Measurements from ENCODE around the gene PDSS2.

PDSS2 gene

GRCh38 chr6:107357031-107357430 lies 102.3 kb downstream of the PDSS2 start:
- no peak for DNase-seq

DNA sequence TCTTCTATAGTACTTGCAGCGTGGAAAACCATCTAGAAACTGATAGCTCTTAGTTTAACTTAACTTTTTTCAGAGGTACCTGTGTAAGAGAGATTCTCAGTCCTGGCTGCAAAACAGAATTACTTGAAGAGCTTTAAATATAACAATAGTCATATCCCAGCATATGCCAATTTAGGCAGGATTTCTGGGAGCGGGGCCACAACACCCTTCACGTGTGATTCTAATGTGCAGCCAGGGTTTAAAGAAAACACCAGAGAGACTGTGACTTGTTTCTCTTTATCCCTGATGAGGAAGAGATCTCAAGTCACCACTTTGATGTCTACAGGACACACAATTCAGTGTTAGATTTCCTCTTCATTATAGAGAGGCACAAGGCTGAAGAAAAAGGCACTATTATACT lies 103.7 kb downstream of the PDSS2 start:
- DNase-seq: no peak

GRCh38 chr6:107354451-107354850 lies 104.9 kb downstream of the PDSS2 start:
- no peak for DNase-seq

- DNase-seq: no peak
Observed at GRCh38 chr6:107353773-107354382, 105.5 kb downstream of the PDSS2 start.

- no peak for DNase-seq
Observed at GRCh38 chr6:107348224-107348623, 111.1 kb downstream of the PDSS2 start.

GRCh38 chr6:107345393-107345792 lies 114.0 kb downstream of the PDSS2 start:
- DNase-seq: no peak

DNA sequence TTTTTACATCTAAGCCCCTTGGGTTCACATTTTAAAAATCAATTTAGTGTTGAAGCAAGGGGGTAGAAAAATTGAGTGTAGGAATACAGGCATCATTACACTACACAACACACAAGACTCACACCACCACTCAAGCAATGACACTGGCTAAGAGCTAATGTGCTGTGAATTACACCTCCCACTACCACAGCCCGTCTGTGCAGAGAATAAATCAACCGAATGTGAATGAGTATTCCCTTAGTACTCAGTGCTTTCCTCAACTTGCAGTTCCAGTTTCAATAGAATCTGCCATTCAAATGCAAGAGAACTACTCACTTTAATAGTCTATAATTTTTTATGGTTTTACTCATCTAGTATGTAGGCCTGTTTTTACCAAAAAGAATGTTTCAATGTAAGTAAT lies 114.4 kb downstream of the PDSS2 start:
- DNase-seq: no peak

GRCh38 chr6:107344383-107344782 lies 115.0 kb downstream of the PDSS2 start:
- no peak for DNase-seq

DNA sequence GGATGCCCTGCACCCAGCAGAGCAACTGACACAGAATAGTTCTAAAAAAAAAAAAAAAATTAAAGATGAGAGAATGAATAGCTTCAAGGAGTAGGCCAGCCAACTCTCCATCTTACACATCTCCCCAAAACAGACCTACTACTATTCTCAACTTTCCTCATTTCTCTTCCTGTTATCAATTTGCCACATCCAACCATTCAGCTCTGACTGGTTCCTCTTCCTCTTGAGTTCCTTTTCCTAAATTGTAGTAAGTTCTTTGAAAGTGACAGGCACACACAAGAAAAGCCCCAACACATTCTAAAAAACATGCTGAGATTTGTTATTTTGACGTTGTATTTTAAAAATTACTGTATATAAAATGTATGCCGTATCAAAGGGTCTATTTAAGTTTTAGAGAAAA lies 117.2 kb downstream of the PDSS2 start:
- DNase-seq: no peak

DNA sequence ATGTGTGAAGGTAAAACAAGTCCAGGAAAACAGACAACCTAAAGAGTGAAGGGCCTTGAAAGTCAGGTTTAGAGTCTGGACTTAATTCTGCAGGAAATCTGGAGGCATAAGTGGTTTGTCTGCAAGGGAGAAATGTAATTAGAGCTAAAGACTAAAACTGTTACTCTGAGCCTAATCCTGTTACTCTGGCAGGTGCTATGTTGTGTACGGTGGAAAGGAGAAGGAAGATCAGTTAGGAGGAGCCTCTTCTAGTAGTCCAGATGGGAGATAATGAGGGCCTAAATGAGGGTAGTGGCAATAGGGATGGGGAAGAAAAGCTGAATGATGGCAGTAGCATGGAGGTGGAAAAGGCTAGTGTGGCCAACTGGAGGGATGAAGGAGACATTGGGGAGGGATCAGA lies 118.5 kb downstream of the PDSS2 start:
- no peak for DNase-seq

DNA sequence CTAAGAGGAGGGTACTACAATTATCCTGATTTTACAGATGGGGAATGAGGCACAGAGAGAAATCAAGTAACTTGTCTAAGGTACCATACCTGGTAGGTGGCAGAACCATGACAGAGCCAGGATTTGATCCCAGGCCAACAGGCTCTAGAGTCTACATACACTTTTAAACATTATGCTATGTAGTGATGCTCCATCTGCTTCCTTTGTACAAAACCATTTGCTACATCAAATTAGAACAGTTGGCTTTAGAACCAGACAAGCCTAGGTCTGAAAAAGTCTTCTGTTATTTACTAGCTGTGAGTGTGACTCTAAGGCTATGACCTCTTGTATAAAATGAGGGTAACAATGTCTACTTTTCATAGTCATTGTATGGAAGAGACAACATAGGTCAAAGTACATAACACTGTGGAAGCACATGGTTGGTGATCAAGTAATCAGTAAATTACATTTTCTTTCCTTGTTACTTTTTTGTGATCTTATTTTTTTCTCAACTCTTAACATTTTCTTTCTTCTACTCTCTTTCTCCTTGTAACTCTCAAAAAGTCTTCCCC lies 122.1 kb downstream of the PDSS2 start:
- no peak for DNase-seq

DNA sequence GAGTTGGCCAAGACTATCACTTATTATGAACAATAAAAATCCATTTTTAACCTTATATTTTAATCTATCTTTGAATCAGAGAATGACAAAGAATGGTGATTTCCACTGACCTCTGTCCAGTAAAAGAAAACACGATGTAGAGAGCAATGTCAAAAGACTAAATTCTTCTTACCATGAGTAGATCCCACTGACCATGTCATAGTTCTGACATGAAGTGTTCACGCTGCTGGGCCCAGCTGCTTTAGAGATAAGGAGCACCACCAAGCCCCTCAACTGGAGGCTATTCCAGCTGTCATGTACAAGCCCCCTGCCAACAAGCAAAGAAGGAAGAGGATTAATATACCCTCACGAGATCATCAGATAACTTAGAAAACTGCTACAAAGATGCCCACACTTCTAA lies 125.3 kb downstream of the PDSS2 start:
- DNase-seq: no peak

GRCh38 chr6:107333491-107333890 lies 125.9 kb downstream of the PDSS2 start:
- no peak for DNase-seq

DNA sequence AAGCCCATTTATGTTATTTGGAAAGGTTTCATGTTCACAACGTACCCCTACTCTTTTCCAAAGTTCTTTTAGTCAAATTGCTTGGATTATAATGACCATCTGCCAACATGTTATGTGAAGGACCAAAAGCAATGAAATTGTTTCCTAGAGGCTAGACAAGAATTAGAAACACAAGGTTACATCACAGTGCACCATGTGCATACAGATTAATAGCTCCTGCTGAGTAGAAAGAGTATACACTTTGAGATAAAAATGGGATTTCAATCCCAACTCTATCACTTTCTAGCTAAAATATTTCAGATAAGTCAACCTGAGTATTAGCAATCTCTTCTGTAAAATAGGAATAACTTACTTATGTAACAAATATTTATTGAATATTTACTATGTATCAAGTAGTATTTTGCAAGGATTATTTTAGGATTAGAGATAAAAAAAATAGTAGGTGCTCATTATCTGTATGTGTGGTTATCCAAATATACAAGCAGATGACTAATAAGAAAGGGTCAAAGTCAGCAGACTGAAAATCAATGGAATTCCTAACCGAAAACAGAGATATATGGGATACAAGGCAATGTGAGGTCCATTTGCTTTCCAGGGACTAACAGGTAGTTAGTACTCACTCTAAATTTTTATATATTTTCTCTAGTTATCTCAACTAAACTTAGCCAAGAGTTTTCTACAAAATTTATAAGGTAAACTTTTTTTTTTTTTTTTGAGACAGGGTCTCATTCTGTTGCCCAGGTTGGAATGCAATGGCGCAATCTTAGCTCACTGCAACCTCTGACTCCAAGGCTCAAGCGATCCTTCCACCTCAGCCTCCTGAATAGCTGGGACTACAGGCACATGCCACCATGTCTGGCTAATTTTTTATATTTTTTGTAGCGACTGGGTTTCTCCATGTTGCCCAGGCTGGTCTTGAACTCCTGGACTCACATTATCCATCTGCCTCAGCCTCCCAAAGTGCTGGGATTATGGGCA lies 127.7 kb downstream of the PDSS2 start:
- no peak for DNase-seq

GRCh38 chr6:107330168-107330567 lies 129.2 kb downstream of the PDSS2 start:
- no peak for DNase-seq

GRCh38 chr6:107329063-107329860 lies 130.1 kb downstream of the PDSS2 start:
- no peak for DNase-seq

DNA sequence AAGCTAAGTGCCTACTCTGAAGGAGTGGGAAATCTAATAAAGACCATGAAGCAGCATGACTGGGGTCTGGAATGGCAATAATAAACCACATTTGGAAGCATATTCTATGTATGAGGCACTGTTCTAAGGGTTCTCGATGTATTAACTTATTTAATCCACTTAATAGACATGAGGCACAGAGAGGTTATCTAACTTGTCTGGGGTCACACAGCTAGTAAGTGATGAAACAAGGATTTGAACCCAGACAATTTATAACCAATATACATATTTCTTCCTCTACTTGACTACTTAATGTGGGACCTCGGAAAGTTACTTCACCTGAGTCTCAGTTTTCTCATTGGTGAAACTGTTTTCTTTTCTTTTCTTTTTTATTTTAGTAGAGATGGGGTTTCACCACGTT lies 131.3 kb downstream of the PDSS2 start:
- DNase-seq: no peak

DNA sequence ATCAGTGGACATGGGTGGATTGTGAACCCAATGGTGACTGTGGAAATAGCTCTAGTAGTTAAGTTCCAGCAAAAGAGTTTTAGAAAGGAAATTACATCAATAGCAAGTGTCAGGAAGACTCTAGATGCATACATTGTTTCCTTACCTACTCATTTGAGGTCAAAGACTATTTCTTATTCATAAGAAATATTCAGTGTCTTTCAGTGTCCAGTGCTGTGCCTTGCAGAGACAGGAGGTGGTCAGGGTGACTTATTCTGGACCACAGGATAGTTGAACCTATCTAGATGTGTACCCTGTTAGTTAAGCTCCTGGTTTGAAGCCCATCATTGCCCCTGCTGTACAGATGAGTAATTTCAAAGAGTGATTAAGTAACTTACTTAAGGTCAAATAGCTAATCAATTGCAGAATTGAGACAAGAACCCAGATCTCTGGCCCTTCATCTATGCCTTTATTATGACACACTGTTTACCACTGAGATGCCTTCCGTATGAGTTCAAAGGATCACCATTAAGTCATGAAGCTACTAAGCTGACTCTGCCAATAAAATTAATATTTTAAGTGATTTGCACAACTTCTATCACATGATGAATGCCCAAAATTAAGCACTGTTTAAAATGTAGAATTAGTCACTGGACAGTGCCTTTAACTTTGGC lies 136.1 kb downstream of the PDSS2 start:
- DNase-seq: no peak

GRCh38 chr6:107321793-107322192 lies 137.6 kb downstream of the PDSS2 start:
- no peak for DNase-seq

DNA sequence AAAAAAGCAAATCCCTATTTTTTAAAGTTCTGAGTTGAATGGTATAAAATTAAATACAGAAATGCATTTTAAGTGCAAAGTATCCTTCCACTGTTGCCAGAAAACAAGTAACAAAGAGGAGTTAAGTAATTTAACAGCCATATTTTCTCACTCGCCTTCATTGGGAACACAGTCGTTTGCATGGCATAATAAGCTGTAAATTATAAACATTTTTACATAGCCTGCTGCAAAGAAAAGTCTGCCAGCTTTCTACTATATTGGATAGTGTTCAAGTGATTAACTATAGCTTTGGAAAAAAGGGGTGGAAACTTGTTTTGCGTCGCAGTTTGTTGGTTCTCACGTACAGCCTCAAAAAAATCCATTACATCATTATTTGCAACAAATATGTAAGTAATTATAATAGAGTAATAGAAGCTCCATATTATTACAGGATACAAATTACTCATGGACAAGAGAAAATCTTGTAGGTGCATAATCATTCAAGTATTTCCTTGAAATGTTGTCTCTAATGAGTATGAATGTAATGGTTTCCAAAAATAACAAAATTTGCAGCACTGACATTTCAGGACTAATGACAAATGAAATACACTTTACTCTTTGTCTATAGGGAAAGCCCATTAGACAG lies 139.3 kb downstream of the PDSS2 start:
- DNase-seq: no peak

GRCh38 chr6:107318100-107318736 lies 141.1 kb downstream of the PDSS2 start:
- DNase-seq: no peak

GRCh38 chr6:107315114-107315513 lies 144.2 kb downstream of the PDSS2 start:
- no peak for DNase-seq
